GM19467 (cell line): Measurements from ENCODE around the gene ST6GALNAC3.

Source experiments
- ATAC-seq: cut with Tn5 transposase; IDR thresholded peaks from one replicate; pipeline ENCODE4 v1.9.1; 2021; ENCODE audit warnings: mild to moderate bottlenecking, moderate library complexity; ENCODE audit not compliant: unreplicated experiment

ST6GALNAC3 gene

DNA sequence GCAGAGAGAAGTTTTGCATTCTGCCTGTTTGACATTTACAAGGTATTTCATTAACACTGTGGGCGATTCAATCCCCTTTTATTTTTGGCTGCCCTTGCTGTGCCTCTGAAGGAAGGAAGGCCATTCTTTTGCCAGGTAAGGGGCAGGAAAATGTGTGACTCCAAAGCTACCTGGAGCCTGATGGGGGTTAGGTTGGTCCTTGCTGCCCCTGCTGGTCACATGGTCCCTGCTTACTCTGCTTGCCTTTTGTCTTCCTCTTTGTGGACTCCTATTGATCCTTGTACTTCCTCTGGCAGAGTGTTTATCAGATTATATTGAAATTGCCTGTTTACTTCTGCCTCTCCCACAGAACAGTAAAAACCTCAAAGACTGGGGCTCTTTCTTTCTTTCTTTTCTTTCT, 65.7 kb downstream of the ST6GALNAC3 start:
- ATAC-seq = no peak

DNA sequence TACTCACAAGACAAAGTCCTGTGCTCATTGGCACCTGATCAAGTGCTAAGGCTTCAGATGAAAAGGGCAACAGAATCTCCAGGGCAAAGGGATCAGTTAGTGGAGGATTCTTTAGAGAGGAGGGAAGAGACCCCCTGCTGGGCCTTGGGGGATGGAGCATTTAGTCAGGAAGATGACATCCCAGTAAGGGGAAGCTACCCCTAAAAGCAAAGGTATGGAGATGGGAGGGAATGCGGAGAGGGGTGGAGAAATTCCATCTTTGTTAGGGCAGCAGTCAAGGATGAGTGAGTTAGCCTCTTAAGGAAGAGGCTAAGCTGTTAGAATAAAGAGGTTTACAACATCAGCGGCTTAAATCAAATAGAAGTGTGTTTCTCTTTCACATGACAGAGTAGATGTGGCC, 67.4 kb downstream of the ST6GALNAC3 start:
- no peak for ATAC-seq

DNA sequence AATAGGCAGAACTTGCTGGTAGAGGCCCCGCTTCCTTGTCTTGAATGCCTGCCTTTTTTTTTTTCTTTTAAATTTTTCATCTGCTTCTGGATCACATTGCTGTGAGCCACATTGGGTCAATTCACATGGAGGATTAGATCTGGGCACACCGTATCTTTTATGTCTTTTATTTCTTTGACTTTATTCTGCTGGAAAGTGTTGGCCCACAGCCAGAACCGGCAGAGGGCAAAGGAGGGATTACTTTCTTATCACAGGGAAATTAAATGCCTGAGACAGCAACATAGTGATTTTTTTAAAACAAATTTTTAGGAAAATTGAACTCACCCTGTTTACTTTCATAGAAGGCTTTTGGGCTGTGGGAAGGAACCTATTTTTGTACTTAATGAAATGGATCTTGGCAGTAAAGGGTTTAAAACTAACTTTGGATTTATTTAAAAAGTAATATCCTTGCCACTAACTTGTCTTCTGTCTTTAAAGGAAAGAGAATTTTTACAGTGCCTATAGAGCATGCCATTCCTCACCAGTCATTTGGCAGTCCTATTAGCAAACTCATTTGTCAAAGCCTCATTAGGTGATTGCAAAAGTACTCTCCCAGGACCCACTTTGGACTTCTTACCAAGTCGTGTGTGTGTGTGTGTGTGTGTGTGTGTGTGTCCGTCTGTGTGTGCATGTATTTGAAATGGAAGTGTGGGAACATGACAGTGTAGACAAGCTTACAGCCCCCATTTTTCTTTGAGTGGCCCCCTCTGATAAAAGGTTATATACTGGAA, 68.4 kb downstream of the ST6GALNAC3 start:
- no peak for ATAC-seq

DNA sequence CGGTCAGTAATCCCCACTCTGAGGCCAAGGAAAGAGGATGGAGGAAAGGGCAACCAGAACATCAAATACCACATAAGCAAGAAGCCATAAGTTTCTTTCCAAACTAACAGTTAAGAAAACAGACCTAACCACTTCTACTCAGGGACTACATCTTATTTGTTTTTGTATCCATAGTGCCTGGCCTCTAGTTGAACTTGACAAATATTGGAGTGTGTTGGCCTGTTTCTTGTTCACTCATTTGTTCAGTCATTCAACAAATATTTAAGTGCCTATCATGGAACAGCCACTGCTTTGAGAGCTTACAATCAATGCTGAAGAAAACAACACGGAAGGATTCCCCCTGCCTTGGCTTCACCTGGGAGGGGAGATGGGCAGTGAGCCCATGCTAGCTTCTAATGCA, 69.7 kb downstream of the ST6GALNAC3 start:
- ATAC-seq = no peak

DNA sequence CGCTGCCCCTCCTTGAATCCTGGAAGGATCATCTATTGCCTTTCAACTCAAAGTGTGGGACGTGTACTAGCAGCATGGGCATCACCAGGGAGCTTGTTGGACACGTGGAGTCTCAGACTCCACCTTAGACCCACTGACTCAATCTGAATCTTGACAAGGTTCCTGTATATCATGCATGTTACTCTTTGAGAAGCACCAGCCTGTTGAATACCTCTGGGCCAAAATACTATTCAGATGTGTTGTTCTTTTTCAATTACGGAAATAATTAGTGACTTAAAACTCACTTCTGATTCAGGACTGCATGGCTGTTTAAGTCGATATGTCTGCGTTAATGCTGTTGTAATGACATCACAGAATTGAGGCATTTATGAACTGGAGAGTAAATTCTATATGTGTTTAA, 70.8 kb downstream of the ST6GALNAC3 start:
- ATAC-seq = no peak

DNA sequence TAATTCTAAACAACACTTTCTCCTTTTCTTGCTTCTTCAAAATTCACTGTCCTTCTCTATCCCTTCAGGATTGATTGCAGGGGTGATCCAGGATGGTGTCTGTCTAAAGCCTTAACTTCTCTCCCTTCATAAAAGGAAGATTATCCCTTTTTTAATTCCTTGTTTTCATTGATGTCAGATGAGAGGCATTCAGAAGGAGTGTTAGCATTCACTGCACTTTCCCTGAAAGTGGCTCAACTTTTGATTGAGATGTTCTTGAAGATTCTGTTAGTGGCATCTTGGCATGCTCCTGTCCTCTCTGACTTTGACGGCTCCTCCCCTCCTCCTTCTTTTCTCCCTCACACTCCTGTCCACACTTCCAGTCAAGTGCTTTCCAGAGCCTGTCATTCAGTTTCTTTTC, 71.6 kb downstream of the ST6GALNAC3 start:
- no peak for ATAC-seq

DNA sequence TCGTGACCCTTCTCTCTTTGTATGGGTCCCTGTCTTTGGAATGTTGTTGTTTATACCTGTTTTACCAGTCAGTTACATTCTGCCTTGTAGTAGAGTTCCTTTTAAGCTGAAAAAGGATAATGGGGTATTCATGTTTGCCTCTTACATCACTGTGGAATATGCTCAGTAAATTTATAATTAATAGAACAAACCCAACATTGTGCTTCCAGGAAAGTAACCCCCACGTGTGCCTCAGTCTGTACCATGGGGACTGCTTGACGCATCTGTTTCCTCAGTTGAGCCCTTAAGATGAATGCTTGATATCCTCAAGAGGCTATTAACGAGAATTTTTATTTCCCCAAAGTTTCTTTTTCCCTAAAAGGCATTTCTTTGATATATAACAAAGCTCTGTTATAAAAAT, 73.4 kb downstream of the ST6GALNAC3 start:
- ATAC-seq = no peak

DNA sequence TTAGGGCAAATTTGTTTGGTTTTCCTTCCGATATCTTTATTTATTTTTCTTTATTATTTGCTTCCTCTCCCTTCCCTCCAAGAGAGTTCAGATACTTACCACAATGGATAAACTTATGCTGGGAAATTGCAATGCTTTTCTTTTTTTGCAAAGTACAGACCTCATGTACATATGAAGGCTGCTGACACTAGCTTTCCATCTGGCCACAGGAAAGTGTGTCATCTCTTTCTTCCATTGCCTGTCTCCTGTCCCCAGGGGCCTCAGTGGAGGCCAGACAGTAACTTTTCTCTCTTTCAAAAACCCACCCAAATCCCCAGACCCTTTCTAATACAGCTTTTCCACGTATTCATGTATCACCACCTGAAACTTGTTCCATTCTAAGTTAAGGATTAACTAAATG, 73.9 kb downstream of the ST6GALNAC3 start:
- ATAC-seq = no peak

DNA sequence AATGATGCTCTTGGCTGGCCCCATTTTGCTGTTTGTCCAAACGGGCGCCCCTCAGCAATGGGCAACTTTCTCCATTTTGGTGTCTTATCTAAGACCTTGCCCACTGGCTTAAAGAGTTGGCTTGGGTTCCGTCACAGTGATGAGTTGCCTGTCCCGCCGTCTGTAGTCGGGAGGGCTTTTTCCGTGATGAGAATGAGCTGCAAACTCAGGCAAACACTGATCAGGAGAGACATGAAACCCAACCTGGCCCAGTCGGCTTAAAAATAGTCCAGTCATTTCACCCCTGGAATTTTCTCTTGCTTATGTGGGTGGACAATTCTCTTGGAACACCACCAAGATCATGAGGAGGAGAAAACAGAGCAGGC, 79.3 kb downstream of the ST6GALNAC3 start:
- no peak for ATAC-seq

DNA sequence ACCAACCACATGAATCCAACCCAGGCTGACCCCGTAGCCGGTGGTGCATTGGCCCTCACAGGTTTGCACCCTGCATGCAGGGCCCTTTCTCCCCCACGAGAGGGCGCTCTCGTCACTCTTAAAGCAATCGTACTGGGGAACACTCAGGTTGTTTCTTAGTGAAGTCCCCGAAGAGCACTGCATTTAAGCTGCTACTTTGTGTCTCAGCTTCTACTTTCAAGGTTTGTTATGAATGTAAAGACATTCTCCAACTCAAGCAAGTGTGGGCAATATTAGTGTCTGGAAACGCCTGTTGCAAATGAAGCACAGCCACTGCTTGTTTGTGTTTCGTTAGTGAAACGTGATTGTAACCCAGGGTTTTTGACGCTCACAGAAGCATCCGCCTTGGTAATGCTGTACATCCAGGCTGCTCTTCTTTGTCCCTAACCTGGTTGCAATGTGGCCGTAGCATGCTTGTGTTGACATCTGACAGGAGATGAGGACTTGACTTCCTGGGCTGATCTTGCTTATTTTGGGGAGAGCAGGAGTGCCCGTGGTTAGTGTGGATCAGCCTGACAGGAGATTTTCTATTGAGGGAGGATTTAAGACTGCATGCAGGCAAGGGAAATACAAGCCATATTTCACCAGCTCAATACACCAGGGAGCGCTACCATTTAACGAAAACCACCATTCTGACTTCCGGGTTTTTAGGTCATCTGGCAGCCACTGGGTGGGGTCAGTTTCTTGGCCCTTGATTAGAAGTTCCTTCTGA, 79.8 kb downstream of the ST6GALNAC3 start:
- peak; percentile 94 for ATAC-seq

DNA sequence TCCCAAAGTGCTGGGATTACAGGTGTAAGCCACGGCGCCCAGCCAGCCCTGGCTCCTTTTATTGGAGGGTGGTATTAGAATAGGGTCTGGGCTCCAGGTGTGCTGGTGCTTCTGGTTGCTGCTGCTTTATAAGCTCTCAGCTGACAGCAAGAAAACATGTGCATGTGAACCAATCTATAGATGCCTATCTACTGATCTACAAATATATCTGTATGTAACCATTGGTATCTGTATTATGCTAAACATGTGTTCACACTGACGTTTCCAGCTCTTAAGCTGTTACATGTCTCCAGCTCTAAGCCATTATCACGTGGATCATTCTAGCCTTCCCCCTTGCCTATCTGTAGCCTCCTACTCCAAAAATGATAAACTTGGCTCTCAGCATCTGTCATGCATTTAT, 82.4 kb downstream of the ST6GALNAC3 start:
- no peak for ATAC-seq

DNA sequence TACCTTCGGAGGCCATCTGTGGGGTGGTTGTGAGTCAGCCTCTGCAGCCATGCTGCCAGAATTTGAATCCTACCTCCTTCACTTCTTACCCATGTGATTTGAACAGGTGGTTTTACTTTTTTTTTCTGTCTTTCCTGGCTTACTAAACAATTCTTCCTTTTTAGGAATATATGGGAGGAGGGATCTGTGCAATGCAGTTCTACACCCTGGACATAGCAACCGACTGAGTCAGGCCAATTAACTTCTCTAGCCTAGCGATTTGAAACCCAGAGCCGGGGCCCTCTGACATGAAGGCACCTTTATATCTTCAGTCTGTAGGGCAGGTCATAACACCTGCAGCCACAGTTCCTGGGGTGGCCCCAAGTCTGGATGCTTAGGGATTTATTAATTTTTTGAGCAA, 83.6 kb downstream of the ST6GALNAC3 start:
- no peak for ATAC-seq

DNA sequence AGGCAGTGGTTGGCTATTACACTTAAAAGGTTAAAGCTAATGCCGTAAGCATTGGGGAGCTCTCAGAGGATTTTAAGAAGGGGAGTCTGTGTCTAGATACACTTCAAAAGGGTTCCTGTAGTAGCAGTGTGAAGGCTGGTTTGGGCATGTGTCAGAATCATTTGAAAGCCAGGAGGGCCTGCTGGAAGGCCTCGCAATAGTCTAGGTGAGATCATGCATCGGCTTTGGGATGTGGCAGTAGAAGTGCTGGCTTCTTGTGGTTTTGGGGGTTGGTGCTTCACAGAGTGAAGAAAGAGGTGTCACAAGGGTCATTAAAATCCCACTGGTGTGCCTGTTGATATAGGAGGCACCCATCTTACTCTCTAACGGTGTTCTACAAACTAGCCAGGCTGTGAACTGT, 85.7 kb downstream of the ST6GALNAC3 start:
- ATAC-seq = no peak

DNA sequence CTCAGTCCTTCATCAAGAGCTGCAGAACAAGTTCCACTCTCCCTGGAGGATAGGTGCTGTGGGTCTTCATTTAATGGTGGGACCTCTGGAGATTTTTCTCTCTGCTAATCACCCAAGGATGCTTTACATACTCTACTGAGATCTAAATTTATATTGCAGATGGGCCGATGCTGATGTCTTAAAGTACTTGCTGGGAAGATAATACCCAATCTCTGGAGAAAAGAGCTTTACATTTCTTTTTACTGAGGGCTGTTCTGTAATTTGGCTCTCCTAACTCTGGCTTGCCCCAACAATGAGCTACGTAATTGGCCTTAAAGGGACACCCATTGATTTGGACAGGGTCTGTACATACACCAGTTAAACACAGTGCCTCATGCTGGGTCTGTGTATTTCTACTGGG, 86.9 kb downstream of the ST6GALNAC3 start:
- ATAC-seq = no peak

DNA sequence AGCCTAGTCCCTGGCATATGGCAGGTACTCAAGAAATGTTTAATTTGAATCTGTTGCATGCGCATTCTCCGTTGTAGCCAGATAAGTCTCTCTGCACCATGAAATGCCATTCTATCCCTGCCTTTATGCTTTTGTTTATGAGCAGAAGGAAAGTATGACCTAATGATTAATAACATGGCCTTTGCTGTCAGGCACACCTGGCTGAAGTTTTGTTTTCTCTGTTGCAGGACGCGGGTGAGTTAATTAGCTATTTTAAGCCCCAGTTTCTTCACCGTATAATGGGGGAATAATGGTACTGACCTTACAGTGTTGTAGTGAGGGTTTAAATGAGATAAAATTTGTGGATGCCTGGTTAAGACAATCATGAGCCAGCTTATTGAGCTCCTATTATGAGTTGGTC, 87.7 kb downstream of the ST6GALNAC3 start:
- no peak for ATAC-seq

DNA sequence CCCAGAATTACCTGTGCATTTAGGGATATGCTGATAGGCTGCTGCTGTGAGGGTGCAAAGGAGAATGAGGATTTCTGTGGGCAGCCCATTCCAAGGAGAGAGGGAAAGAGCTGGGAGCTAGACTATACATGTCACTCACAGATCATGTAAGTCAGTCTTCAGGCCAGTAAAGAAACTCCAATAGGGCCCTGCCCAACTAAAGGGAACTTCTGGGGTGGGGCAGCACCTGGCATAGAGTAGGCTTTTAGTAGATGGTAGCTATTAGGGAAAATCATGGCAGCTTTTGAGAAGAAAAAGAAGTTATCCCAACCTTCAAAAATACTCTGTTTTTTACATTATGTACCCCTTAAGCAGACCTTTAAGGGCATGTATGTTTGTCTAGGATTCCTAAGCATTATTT, 89.6 kb downstream of the ST6GALNAC3 start:
- no peak for ATAC-seq

DNA sequence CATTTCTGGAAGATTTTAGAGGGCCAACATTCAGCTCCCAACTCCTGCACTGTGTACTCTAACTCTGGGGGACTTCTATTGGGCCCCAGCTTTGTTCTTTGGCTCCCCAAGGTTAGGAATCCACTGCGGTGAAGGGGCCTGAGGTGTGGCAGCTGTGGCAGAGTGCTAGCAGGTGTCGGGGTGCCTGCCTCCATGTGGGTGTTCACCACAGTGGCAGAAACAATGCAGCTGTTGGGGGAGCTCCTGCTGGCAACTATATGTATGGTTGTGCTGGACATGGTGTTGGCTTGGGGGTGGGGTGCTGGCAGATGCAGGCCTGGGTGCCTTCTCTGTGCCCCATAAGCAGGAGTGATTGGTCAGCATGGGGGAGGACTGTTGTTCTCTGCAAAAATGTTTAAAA, 95.5 kb downstream of the ST6GALNAC3 start:
- no peak for ATAC-seq

DNA sequence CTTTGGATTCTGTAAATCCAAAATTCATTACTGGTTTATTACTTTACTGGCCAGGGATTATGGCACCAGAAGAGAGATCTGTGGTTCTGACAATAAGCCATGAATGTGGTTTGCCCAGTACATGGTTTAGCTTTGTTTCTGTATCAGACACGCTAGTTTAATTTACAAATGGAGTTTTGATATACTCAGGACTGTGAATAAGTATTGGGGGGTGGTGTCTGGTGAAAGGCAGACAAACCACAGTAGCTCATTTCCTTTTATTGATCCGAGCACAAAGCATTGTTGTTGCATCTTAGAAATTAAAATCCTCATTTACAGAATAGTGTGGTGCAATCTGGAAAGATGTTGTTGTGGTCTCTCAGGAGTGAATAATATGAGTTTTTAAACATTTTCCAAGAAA, 96.0 kb downstream of the ST6GALNAC3 start:
- ATAC-seq = no peak

DNA sequence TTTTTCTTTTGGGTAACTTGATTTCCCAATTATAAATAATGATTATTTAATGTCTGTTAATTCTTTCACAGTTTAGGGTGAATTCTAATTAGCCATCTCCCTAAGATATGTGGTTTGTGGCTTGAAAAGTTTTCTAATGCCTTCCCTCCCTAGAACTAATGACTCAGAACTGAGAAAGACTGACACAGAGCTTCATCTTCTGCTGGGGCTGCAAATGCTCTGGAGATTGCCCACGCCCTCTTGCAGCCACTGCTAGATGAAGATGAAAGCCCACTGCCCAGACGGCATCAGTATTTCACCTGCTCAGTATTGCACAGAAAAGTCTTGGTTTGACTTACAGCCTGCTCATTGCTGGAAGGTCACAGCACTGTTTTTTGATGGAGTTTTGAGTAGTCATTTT, 101.5 kb downstream of the ST6GALNAC3 start:
- ATAC-seq = no peak

DNA sequence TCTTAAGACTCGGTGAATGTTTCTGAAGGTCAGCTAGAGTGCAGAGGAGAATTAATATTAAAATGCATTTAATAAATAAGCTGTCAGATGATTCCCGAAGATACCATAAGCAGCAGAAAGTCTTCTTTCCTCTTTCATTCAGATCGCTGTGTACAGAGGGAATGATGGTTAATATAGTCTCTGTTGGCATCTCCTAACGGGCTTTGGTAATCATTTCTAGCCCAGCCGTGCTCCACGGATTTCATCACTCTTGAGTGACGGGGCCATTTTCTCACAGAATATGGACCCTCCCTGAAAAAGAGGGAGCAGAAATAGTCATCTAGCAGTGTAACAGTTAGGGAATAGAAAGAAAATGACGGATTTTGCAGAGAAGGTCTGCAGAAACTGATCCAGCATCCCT, 103.1 kb downstream of the ST6GALNAC3 start:
- no peak for ATAC-seq

DNA sequence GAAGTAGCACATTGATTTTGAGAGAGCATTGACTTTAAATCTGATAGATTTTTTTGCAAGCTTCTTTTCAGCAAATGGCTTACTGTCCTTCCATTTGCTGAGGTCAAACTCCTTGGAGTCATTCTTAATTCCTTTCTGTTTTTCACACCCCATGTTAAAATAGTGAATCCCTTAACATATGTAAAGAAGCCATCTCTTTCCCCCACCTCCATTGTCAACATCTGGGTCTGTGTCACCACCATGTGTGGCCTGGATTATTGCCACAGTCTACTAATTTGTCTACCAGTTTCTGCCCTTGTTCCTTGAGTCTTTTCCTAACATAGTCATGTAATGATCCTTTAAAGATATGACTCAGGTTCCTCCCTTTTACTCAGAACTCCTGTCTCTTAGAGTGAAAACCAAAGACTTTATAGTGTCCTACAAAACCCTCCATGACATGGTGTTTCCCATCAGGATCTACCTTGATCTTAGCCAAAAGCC, 104.7 kb downstream of the ST6GALNAC3 start:
- no peak for ATAC-seq

DNA sequence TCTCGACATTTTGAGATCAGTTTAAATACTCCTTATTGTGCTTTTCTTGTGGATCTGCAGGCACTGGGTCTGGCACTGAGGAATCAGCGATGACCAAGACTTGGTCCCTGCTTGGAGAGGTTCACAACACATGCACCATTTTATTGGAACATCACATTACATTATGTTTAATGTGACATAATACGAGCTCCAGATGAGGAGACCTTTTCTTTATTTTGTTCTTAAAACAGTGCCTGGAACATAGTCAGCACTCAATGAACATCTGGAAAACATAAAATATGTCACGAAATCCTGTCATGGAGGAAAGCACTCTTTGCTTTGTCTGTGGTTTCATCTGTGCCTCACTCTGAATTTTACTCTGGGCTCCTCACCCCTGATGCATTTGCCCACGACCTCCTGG, 110.7 kb downstream of the ST6GALNAC3 start:
- no peak for ATAC-seq
